Measurements from ENCODE around the gene ZIM2. TPM values are rescaled to one million over a fixed set of nuclear protein-coding genes. Genes with fewer than 3 reads are reported as not detected.

The ZIM2 gene
- total RNA-seq, 4 donors from 2014 or later = 0.36 to 0.88 TPM; not detected in 2

DNA sequence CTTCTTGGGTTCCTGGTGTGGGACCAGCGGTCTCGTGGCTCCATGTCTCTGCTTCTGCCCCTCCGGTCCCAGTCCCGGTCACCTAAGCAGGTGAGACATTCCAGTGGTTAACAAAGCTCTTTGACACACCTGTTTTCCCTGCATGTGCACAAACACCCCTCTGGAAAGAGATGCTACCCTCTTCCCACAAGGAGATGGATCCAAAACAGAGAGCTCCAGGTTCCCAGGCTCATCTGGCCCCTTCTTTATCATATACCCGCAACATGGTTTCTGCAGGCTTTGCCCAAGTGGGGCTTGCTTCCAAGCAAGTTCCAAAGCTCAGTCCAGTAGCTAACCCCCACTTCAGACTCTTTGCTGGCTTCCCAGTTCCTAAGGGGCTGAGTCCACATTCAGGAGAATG, 17.8 kb downstream of the ZIM2 start:
- ATAC-seq (ENCODE audit: low FRiP score) = no peak
- no peak for TF ChIP-seq CTCF (IDR thresholded peaks at IDR 0.05)
- no peak for DNase-seq (ENCODE audit: low spot score)

DNA sequence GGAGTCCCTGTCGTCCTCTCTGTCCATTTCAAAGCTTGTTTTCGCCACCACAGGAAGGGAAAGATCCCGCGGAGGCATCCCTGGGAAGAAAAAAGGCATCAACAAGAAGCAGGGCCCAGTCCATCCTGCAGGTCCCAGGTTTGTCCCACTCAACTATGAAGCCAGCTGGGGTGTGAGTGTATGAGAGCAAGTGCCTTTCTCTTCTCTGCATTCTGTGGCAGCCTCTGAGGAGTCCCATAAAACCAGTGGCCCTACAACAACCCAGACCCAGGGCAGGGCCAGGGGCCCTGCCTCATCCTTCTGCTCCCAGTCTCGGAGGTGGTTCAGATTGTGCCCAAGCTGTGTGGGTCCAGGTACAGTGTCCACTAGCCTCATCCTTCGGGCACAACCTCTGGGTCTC, 18.9 kb downstream of the ZIM2 start:
- ATAC-seq (ENCODE audit: low FRiP score) (no peak), DNase-seq (ENCODE audit: low spot score) (no peak)
- no peak for TF ChIP-seq CTCF (IDR thresholded peaks at IDR 0.05)

DNA sequence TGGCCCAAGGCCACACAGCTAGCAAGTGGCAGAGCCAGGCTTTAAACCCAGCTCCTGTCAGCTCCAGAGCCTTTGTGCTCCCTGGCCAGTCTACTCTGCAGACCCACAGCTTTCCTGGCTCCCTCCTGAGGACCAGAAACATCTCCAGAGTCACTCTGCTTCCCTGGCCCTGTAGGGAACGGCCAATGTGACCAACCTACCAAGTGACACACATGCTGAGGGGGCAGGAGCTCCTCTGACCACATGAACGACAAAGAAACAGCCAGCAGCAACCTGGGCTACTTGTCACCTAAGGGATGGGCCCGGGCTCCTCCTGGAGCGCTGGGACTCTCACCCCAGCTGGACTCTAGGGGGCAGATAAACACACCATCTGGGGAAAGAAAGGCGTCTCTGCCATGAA, 19.3 kb downstream of the ZIM2 start:
- DNase-seq (ENCODE audit: low spot score) = no peak

GRCh38 chr19:56819166-56819565, 21.4 kb downstream of the ZIM2 start:
- TF ChIP-seq CTCF (IDR thresholded peaks at IDR 0.05) = no peak
- DNase-seq (ENCODE audit: low spot score) (no peak), ATAC-seq (ENCODE audit: low FRiP score) (no peak)

More for the DNA sequence above, 19.3 kb downstream of the ZIM2 start:
- ATAC-seq (ENCODE audit: low FRiP score) = no peak
- no peak for TF ChIP-seq CTCF (IDR thresholded peaks at IDR 0.05)

DNA sequence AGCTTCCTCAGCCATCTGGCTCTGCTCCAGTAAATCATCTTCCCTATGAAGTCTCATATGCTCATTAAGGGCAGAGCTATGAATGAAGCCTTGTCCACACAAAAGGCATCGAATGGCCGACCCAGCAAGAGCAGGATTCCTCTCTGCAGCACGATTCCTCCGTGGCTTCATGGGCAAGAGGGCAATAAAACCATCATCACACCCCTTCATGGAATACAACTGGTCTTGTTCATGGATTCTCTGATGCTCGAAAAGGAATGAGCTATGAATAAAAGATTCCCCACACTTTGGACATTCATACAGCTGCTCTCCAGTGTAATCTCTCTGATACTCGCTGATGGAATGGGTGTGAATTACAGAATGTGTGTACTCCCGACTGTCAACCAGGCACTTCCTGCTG, 25.9 kb downstream of the ZIM2 start:
- no peak for TF ChIP-seq CTCF (IDR thresholded peaks at IDR 0.05)
- ATAC-seq (ENCODE audit: low FRiP score) = no peak

GRCh38 chr19:56813531-56813930, 27.0 kb downstream of the ZIM2 start:
- DNase-seq (ENCODE audit: low spot score) (no peak), ATAC-seq (ENCODE audit: low FRiP score) (no peak)
- TF ChIP-seq CTCF (IDR thresholded peaks at IDR 0.05) = no peak

More for the DNA sequence above, 25.9 kb downstream of the ZIM2 start:
- DNase-seq (ENCODE audit: low spot score) = no peak

DNA sequence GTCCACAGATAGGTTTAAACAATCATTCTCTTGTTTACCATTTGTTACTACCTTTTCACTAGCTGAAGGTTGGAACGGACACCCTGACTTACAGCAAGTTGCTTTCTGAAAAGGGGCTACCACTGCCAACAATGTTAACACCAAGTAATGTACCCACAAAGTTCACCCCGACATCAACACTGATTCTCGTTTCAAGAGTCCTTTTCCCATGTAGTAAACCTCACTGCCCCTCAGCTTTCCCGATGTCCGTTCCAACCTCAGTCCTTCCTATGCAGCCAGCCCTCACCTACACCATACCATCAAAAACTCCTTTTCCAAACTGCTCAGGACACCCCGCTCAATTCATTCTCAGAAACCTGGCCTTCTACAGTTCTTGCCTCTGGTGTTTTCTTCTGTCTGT, 29.0 kb downstream of the ZIM2 start:
- ATAC-seq (ENCODE audit: low FRiP score) (no peak), DNase-seq (ENCODE audit: low spot score) (no peak)
- no peak for TF ChIP-seq CTCF (IDR thresholded peaks at IDR 0.05)

Data from omental fat pad (tissue), 4 donors.